H7 (cell line): ENCODE measurements around the gene ALG8. TPM values are rescaled to one million over a fixed set of nuclear protein-coding genes. Genes with fewer than 3 reads are reported as not detected.
"Not testable (repeated sequence)": the region's sequence is repeated elsewhere in the genome, so short reads cannot be mapped to it uniquely, and the experiment has no call there.

Experiments
- DNase-seq: peaks from one replicate; pipeline ENCODE4 v3.0.0; 2012
- H3K27me3 ChIP-seq: 2 replicates; pipeline ENCODE4 v1.6.0; 2011; ENCODE audit warnings: mild to moderate bottlenecking, low read length; ENCODE audit not compliant: control insufficient read depth, insufficient read depth
- H3K36me3 ChIP-seq: replicated peaks from 2 replicates; pipeline ENCODE4 v1.5.1; 2011; ENCODE audit warnings: low read length; ENCODE audit not compliant: control insufficient read depth, insufficient read depth
- H3K4me3 ChIP-seq: 2 replicates; pipeline ENCODE4 v1.5.1; 2011; ENCODE audit warnings: low read depth, mild to moderate bottlenecking, control low read depth, low read length, moderate library complexity; ENCODE audit not compliant: insufficient read depth
- total RNA-seq: library from RNA; depleted of rRNA; stranded (reverse); fragments of >200 nt; shearing (Covaris generic); gene quantifications from 2 replicates; pipeline ENCODE4 v1.2.3, GENCODE V29; 2014

Gene ALG8
- total RNA-seq, 1 experiment from 2014 or later = 58.1 TPM

- Histone ChIP-seq H3K4me3 (peak overlapping the region; percentile 84), H3K36me3 (no peaks in the 10 kb centered on the region; the same call in 1 of the 2 replicates), H3K27me3 (no peaks in the 10 kb centered on the region)
- no peak for DNase-seq
Observed at GRCh38 chr11:78078218-78079167, 60.9 kb downstream of the ALG8 start.

- not testable (repeated sequence) for H3K27me3 ChIP-seq, H3K4me3 ChIP-seq, DNase-seq
Observed at GRCh38 chr11:78077592-78077991, 61.8 kb downstream of the ALG8 start.

DNA sequence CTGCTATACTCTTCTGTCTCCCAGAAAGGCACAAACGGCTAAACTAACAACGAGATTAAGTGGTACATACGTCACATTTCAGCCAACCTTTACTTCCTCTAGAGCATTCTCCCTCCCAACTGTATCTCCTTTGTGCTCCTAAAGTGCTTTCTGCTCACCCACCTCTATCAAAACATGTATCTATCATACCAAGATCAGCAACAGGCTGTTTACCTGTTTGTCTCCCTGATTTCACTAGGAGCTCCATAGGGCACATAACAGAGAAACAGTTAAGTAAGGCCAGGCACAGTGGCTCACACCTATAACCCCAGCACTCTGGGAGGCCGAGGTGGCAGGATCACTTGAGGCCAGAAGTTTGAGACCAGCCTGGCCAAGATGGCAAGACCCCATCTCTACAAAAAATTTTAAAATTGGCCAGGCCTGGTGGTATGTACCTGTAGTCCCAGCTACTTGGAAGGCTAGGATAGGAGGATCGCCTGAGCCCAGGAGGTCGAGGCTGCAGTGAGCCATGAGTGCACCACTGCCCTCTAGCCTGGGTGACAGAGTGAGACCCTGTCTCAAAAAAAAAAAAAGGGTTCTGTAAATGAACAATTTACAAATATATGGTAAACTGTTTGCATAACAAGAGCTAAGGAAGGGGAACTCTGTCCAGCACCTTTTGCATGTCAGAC is 62.6 kb downstream of the ALG8 start:
- Histone ChIP-seq H3K36me3 (peaks cover 2% of the 10 kb centered on the region), H3K27me3 (no peaks in the 10 kb centered on the region), H3K4me3 (no peak overlapping the region)
- no peak for DNase-seq

More at GRCh38 chr11:78077592-78077991, 61.8 kb downstream of the ALG8 start:
- not testable (repeated sequence) for H3K36me3 ChIP-seq

GRCh38 chr11:78074756-78075155 is 64.7 kb downstream of the ALG8 start:
- H3K4me3 ChIP-seq = no peak overlapping the region
- DNase-seq = no peak
- H3K36me3 ChIP-seq = peaks cover 9% of the 10 kb centered on the region
- H3K27me3 ChIP-seq = no peaks in the 10 kb centered on the region

- no peaks in the 10 kb centered on the region for H3K27me3 ChIP-seq
- DNase-seq = no peak
- peaks cover 9% of the 10 kb centered on the region for H3K36me3 ChIP-seq
- H3K4me3 ChIP-seq = no peak overlapping the region
Observed at GRCh38 chr11:78072455-78072854, 67.0 kb downstream of the ALG8 start.

GRCh38 chr11:78071717-78072116 is 67.7 kb downstream of the ALG8 start:
- no peaks in the 10 kb centered on the region for H3K27me3 ChIP-seq
- H3K4me3 ChIP-seq = no peak overlapping the region
- peaks cover 9% of the 10 kb centered on the region for H3K36me3 ChIP-seq
- DNase-seq = no peak

- Histone ChIP-seq H3K4me3 (no peak overlapping the region), H3K27me3 (no peaks in the 10 kb centered on the region), H3K36me3 (peaks cover 9% of the 10 kb centered on the region)
- no peak for DNase-seq
Observed at GRCh38 chr11:78070621-78071020, 68.8 kb downstream of the ALG8 start.

GRCh38 chr11:78069465-78069864 is 70.0 kb downstream of the ALG8 start:
- Histone ChIP-seq H3K27me3 (no peaks in the 10 kb centered on the region), H3K36me3 (peaks cover 9% of the 10 kb centered on the region), H3K4me3 (no peak overlapping the region)
- DNase-seq = no peak

GRCh38 chr11:78067704-78068103 is 71.7 kb downstream of the ALG8 start:
- DNase-seq = no peak
- Histone ChIP-seq H3K36me3 (peaks cover 9% of the 10 kb centered on the region), H3K27me3 (no peaks in the 10 kb centered on the region), H3K4me3 (no peak overlapping the region)

- peaks cover 5% of the 10 kb centered on the region for H3K36me3 ChIP-seq
- no peaks in the 10 kb centered on the region for H3K27me3 ChIP-seq
- DNase-seq = no peak
- H3K4me3 ChIP-seq = no peak overlapping the region
Observed at GRCh38 chr11:78066471-78066870, 73.0 kb downstream of the ALG8 start.

GRCh38 chr11:78065203-78065602 is 74.2 kb downstream of the ALG8 start:
- no peaks in the 10 kb centered on the region for H3K27me3 ChIP-seq
- H3K4me3 ChIP-seq = no peak overlapping the region
- H3K36me3 ChIP-seq = peaks cover under 1% of the 10 kb centered on the region
- no peak for DNase-seq

DNA sequence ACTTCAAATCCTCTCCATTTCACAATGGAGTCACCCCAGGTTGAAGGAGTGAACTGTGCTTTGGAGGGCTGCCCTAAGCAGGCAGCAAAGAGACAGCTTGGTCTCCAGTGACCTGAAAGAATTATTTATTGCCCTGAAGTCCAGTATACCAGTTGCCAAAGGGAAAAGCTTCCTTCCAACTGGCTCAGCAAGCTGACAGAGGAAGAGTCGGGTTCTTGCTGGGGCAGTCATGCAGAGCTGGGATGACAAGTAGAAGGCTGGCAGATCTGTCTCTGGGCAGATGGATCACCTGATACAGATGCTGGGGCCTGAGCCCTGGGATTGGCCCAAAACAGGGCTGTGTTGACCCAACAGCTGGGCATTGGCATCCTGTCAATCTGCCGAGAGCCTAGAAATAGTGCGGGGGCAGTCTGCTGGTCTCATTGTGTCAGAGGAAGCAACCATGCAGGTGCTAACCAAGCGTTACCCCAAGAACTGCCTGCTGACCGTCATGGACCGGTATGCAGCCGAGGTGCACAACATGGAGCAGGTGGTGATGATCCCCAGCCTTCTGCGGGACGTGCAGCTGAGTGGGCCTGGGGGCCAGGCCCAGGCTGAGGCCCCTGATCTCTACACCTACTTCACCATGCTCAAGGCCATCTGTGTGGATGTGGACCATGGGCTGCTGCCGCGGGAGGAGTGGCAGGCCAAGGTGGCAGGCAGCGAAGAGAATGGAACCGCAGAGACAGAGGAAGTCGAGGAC is 75.8 kb downstream of the ALG8 start, which contains the start of gene THRSP:
TSS of gene THRSP (plus strand) at position 422 of the 742 bp plus-strand sequence. CDS start at position 443, 21 bp downstream.
- H3K27me3 ChIP-seq = no peaks in the 10 kb centered on the region
- no peak for DNase-seq
- no peak within 1 kb of the TSS for H3K4me3 ChIP-seq
- no peaks in the 10 kb centered on the region for H3K36me3 ChIP-seq

DNA sequence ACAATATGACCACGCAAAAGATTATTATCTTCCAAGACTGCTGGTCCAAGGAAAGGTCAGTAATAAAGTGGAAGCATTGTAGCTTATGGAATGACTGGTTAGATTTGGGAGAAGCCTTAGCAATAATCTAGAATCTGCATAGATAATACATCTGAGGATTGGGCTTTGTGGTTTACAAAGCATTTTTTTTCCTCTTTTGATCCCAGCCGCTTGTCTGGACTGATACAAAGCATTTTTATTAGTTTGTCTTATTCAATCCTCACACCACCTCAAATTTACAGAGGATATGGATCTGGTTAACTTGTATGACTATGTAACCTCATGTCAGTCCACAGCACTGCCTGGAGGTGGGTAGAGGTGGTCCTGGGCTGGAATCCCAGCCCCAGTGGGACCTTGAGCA is 76.8 kb downstream of the ALG8 start:
- no peaks in the 10 kb centered on the region for H3K36me3 ChIP-seq
- H3K27me3 ChIP-seq = no peaks in the 10 kb centered on the region
- DNase-seq = no peak
- H3K4me3 ChIP-seq = no peak overlapping the region

GRCh38 chr11:78061921-78062311 is 77.5 kb downstream of the ALG8 start:
- no peaks in the 10 kb centered on the region for H3K36me3 ChIP-seq
- no peaks in the 10 kb centered on the region for H3K27me3 ChIP-seq
- no peak for DNase-seq
- no peak overlapping the region for H3K4me3 ChIP-seq
